HEK293 (cell line): ENCODE measurements around the gene DAPK2.

Experiments
- CTCF ChIA-PET: fragments of 350-600 bp; formaldehyde crosslinking; extraction: SDS; loops from one replicate; lab custom pipeline; 2021; ENCODE audit warnings: antibody characterized with exemption; lab: Yijun Ruan, JAX
- POLR2A ChIA-PET: fragments of 300-600 bp; formaldehyde crosslinking; extraction: SDS; loops from one replicate; lab custom pipeline; 2020; ENCODE audit warnings: antibody characterized with exemption, inconsistent platforms; lab: Yijun Ruan, JAX
- H3K27ac ChIP-seq: fragments of 200-500 bp; sonication (Bioruptor generic); 2 replicates; pipeline ENCODE4 v1.5.1; 2014; ENCODE audit warnings: low read depth, low read length, control low read depth, inconsistent platforms; ENCODE audit errors: extremely low read depth
- H3K36me3 ChIP-seq, 2 experiments: fragments of 200-500 bp in 1 of 2; sonication (Bioruptor generic) in 1 of 2; 1 replicate in 1 of 2; 2 replicates in 1 of 2; pipeline ENCODE4 v1.5.1; 2014 to 2017; ENCODE audit warnings: inconsistent platforms in 2 of 2, low read length in 2 of 2; ENCODE audit not compliant: control insufficient read depth in 2 of 2, insufficient read depth in 1 of 2
- H3K4me1 ChIP-seq: fragments of 200-500 bp; sonication (Bioruptor generic); 2 replicates; pipeline ENCODE4 v1.5.1; 2014; ENCODE audit warnings: mild to moderate bottlenecking, low read length, inconsistent platforms; ENCODE audit not compliant: control insufficient read depth, insufficient read depth
- H3K4me3 ChIP-seq: 2 replicates; pipeline ENCODE4 v1.5.1; 2011; ENCODE audit warnings: low read depth, mild to moderate bottlenecking, control low read depth, low read length, moderate library complexity
- H3K9me3 ChIP-seq: fragments of 200-500 bp; sonication (Bioruptor generic); 2 replicates; pipeline ENCODE4 v1.5.1; 2014; ENCODE audit warnings: low read depth, low read length, inconsistent platforms; ENCODE audit not compliant: control insufficient read depth, insufficient read depth
- EGR2 ChIP-seq: fragments of 450-650 bp; formaldehyde crosslinking; IDR thresholded peaks from 2 replicates; pipeline ENCODE4 v1.5.1; 2016; ENCODE audit warnings: low read depth, missing biosample characterization, missing genetic modification characterization
- PRDM10 ChIP-seq: fragments of 450-650 bp; formaldehyde crosslinking; IDR thresholded peaks from 2 replicates; pipeline ENCODE4 v1.5.1; 2016; ENCODE audit warnings: missing biosample characterization, missing genetic modification characterization
- SCRT2 ChIP-seq: fragments of 450-650 bp; formaldehyde crosslinking; IDR thresholded peaks from 2 replicates; pipeline ENCODE4 v1.5.1; 2016; ENCODE audit warnings: missing biosample characterization, missing genetic modification characterization
- SP3 ChIP-seq: fragments of 450-650 bp; formaldehyde crosslinking; IDR thresholded peaks from 2 replicates; pipeline ENCODE4 v1.5.1; 2016; ENCODE audit warnings: missing biosample characterization, missing genetic modification characterization
- TRIM28 ChIP-seq: IDR thresholded peaks from 2 replicates; pipeline ENCODE4 v1.6.1; 2011; ENCODE audit warnings: low read length, control low read depth, borderline replicate concordance
- ZBTB21 ChIP-seq: fragments of 450-650 bp; formaldehyde crosslinking; IDR thresholded peaks from 2 replicates; pipeline ENCODE4 v1.5.1; 2017; ENCODE audit warnings: missing biosample characterization, missing genetic modification characterization
- ZFP3 ChIP-seq: fragments of 450-650 bp; formaldehyde crosslinking; IDR thresholded peaks from 2 replicates; pipeline ENCODE4 v1.5.1; 2016; ENCODE audit warnings: low read depth, missing biosample characterization, missing genetic modification characterization
- ZFP41 ChIP-seq: fragments of 450-650 bp; formaldehyde crosslinking; IDR thresholded peaks from 2 replicates; pipeline ENCODE4 v1.5.1; 2016; ENCODE audit warnings: missing biosample characterization, missing genetic modification characterization, borderline replicate concordance
- ZNF211 ChIP-seq: fragments of 450-650 bp; formaldehyde crosslinking; IDR thresholded peaks from 2 replicates; pipeline ENCODE4 v1.5.1; 2016; ENCODE audit warnings: low read depth, missing biosample characterization, missing genetic modification characterization
- ZNF664 ChIP-seq: fragments of 450-650 bp; formaldehyde crosslinking; IDR thresholded peaks from 2 replicates; pipeline ENCODE4 v1.5.1; 2016; ENCODE audit warnings: missing biosample characterization, missing genetic modification characterization
- ZXDB ChIP-seq: fragments of 450-650 bp; formaldehyde crosslinking; IDR thresholded peaks from 2 replicates; pipeline ENCODE4 v1.5.1; 2016; ENCODE audit warnings: missing biosample characterization, missing genetic modification characterization
- TF ChIP-seq, protein P1 (sequence below): fragments of 450-650 bp; formaldehyde crosslinking; IDR thresholded peaks from 2 replicates; pipeline ENCODE4 v1.5.1; 2016; ENCODE audit warnings: missing biosample characterization, missing genetic modification characterization
- TF ChIP-seq, protein P2 (sequence below): fragments of 450-650 bp; formaldehyde crosslinking; IDR thresholded peaks from 2 replicates; pipeline ENCODE4 v1.5.1; 2017; ENCODE audit warnings: missing biosample characterization, missing genetic modification characterization
- TF ChIP-seq, protein P3 (sequence below): fragments of 450-650 bp; formaldehyde crosslinking; IDR thresholded peaks from 2 replicates; pipeline ENCODE4 v1.5.1; 2017; ENCODE audit warnings: missing biosample characterization, missing genetic modification characterization

DAPK2 gene

DNA sequence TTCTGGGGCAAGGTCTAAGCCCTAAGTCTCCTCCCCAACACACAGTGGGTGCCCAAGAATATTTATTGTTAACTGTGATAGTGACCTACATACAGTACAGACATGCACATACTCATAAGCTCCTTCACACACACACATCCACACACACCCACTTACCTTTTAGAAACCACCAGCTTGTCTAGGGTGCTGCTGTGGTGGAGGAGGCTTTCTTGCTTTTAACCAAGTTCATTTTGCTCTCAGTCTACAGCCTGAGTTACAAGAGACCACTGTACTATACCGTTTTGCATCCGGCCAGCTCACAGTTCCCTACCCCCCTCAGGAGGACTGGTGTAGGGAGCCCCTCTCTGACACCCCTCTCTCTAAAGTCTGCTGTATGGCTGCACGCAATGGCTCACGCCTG, 16.7 kb downstream of the DAPK2 start (continued):
- TF ChIP-seq, protein P1, sequence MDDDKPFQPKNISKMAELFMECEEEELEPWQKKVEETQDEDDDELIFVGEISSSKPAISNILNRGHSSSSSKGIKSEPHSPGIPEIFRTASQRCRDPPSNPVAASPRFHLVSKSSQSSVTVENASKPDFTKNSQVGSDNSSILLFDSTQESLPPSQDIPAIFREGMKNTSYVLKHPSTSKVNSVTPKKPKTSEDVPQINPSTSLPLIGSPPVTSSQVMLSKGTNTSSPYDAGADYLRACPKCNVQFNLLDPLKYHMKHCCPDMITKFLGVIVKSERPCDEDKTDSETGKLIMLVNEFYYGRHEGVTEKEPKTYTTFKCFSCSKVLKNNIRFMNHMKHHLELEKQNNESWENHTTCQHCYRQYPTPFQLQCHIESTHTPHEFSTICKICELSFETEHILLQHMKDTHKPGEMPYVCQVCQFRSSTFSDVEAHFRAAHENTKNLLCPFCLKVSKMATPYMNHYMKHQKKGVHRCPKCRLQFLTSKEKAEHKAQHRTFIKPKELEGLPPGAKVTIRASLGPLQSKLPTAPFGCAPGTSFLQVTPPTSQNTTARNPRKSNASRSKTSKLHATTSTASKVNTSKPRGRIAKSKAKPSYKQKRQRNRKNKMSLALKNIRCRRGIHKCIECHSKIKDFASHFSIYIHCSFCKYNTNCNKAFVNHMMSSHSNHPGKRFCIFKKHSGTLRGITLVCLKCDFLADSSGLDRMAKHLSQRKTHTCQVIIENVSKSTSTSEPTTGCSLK (tag by site-specific recombination), result no peak
- TF ChIP-seq ZBTB21 (no peak), SP3 (no peak), ZNF211 (tag by site-specific recombination) (no peak), ZFP3 (tag by site-specific recombination) (no peak)
- TF ChIP-seq, all 188 proteins: peak for 0

GRCh38 chr15:64029110-64029509, 17.2 kb downstream of the DAPK2 start:
- H3K9me3 ChIP-seq, result no peaks in the 10 kb centered on the region
- no peaks in the 10 kb centered on the region for H3K4me1 ChIP-seq
- ChIA-PET POLR2A (no interaction called here), CTCF (interaction anchor here (1.2 kb wide), 1 partner anchor 16 kb away, joined by 3 read pairs; no protein-coding TSS in a partner anchor)
- H3K27ac ChIP-seq, result no peak overlapping the region
- H3K36me3 ChIP-seq, result no peaks in the 10 kb centered on the region
- H3K4me3 ChIP-seq, result no peak overlapping the region
- no peak for TF ChIP-seq SCRT2 (tag by site-specific recombination)
- TF ChIP-seq, protein P2, sequence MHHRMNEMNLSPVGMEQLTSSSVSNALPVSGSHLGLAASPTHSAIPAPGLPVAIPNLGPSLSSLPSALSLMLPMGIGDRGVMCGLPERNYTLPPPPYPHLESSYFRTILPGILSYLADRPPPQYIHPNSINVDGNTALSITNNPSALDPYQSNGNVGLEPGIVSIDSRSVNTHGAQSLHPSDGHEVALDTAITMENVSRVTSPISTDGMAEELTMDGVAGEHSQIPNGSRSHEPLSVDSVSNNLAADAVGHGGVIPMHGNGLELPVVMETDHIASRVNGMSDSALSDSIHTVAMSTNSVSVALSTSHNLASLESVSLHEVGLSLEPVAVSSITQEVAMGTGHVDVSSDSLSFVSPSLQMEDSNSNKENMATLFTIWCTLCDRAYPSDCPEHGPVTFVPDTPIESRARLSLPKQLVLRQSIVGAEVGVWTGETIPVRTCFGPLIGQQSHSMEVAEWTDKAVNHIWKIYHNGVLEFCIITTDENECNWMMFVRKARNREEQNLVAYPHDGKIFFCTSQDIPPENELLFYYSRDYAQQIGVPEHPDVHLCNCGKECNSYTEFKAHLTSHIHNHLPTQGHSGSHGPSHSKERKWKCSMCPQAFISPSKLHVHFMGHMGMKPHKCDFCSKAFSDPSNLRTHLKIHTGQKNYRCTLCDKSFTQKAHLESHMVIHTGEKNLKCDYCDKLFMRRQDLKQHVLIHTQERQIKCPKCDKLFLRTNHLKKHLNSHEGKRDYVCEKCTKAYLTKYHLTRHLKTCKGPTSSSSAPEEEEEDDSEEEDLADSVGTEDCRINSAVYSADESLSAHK (tag by site-specific recombination), result peak; percentile 79; the same call in 1 of the 2 replicates
- TF ChIP-seq, all 188 proteins: peak for 1

DNA sequence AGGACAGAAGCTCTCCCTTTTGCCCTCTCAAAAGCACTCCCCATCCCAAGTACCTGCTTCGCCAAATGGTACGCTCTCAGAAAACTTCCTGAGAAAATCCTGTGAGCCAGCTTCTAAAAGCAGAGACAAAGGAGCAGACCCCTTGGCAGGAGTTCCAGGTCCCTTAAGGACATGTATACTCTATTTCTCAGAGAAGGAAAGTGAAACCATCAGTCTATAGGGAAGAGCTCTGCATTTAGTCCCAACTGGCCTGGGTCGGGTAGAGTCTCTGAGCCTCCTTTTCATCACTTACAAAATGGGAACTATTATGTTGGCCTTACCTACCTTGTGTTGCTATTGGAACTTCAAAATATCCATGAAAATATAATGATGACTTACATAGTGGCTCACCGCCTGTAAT, 19.7 kb downstream of the DAPK2 start:
- CTCF ChIA-PET, result interaction anchor here (0.9 to 1.2 kb wide), 2 partner anchors 19 to 81 kb away, joined by 3 to 4 read pairs; partner anchors contain the start of gene DAPK2
- H3K36me3 ChIP-seq, result no peaks in the 10 kb centered on the region
- no peak overlapping the region for H3K27ac ChIP-seq
- TF ChIP-seq ZXDB (no peak), EGR2 (tag by site-specific recombination) (no peak), ZFP41 (tag by site-specific recombination) (no peak), ZNF664 (tag by site-specific recombination) (no peak), PRDM10 (0 out of 2 replicates have a peak, but pooled peaks have one; percentile 15), TRIM28 (no peak)
- TF ChIP-seq, protein P3, sequence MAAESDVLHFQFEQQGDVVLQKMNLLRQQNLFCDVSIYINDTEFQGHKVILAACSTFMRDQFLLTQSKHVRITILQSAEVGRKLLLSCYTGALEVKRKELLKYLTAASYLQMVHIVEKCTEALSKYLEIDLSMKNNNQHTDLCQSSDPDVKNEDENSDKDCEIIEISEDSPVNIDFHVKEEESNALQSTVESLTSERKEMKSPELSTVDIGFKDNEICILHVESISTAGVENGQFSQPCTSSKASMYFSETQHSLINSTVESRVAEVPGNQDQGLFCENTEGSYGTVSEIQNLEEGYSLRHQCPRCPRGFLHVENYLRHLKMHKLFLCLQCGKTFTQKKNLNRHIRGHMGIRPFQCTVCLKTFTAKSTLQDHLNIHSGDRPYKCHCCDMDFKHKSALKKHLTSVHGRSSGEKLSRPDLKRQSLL (tag by site-specific recombination), result no peak
- TF ChIP-seq, all 188 proteins: peak for 1
- no peak overlapping the region for H3K4me3 ChIP-seq
- POLR2A ChIA-PET, result no interaction called here
- no peaks in the 10 kb centered on the region for H3K4me1 ChIP-seq
- H3K9me3 ChIP-seq, result no peaks in the 10 kb centered on the region
